IMR-90 (cell line): ENCODE results near the gene DCHS1.

Experiments used
- BHLHE40 ChIP-seq: fragments of 150-350 bp; IDR thresholded peaks from 2 replicates; pipeline ENCODE4 v1.6.1; 2016; ENCODE audit warnings: mild to moderate bottlenecking, low read depth, low read length
- CTCF ChIP-seq: conservative IDR thresholded peaks from 2 replicates; pipeline ENCODE4 v1.5.1; 2012; ENCODE audit warnings: mild to moderate bottlenecking, low read depth, low read length, improper control_type of control experiment
- ELK1 ChIP-seq: fragments of 150-350 bp; IDR thresholded peaks from 2 replicates; pipeline ENCODE4 v1.6.1; 2016; ENCODE audit warnings: low read depth, mild to moderate bottlenecking, low read length, moderate library complexity, borderline replicate concordance
- FOS ChIP-seq: fragments of 150-350 bp; IDR thresholded peaks from 2 replicates; pipeline ENCODE4 v1.6.1; 2016; ENCODE audit warnings: low read depth, low read length
- MAFK ChIP-seq: IDR thresholded peaks from 2 replicates; pipeline ENCODE4 v1.6.1; 2012; ENCODE audit warnings: low read depth, low read length, improper control_type of control experiment
- MAZ ChIP-seq: IDR thresholded peaks from 2 replicates; pipeline ENCODE4 v1.6.1; 2012; ENCODE audit warnings: low read depth, mild to moderate bottlenecking, low read length, improper control_type of control experiment, moderate library complexity, borderline replicate concordance
- MXI1 ChIP-seq: IDR thresholded peaks from 2 replicates; pipeline ENCODE4 v1.6.1; 2012; ENCODE audit warnings: low read depth, mild to moderate bottlenecking, low read length, moderate library complexity, borderline replicate concordance
- POLR2A ChIP-seq: IDR thresholded peaks from 2 replicates; pipeline ENCODE4 v1.6.1; 2012; ENCODE audit warnings: mild to moderate bottlenecking, low read depth, low read length
- RCOR1 ChIP-seq: IDR thresholded peaks from 2 replicates; pipeline ENCODE4 v1.6.1; 2012; ENCODE audit warnings: mild to moderate bottlenecking, low read length, improper control_type of control experiment; ENCODE audit not compliant: insufficient replicate concordance
- SMC3 ChIP-seq: fragments of 150-350 bp; IDR thresholded peaks from 2 replicates; pipeline ENCODE4 v1.6.1; 2016; ENCODE audit warnings: low read depth, mild to moderate bottlenecking, antibody characterized with exemption, low read length, moderate library complexity
- USF2 ChIP-seq: fragments of 150-350 bp; IDR thresholded peaks from 2 replicates; pipeline ENCODE4 v1.6.1; 2017; ENCODE audit warnings: mild to moderate bottlenecking, antibody characterized with exemption, low read length, low read depth

- TF ChIP-seq CTCF: no peak
- no peak for TF ChIP-seq BHLHE40
- no peak for TF ChIP-seq RCOR1
- no peak for TF ChIP-seq MAZ
- TF ChIP-seq POLR2A: no peak
- no peak for TF ChIP-seq MAFK
- no peak for TF ChIP-seq MXI1
- TF ChIP-seq FOS: no peak
- no peak for TF ChIP-seq ELK1
- TF ChIP-seq USF2: no peak
- TF ChIP-seq SMC3: no peak
These were observed 68.2 kb downstream of the DCHS1 start for GRCh38 chr11:6587360-6587953.
